Activated CD4-positive, alpha-beta memory T cell treated with anti-CD3 and anti-CD28 coated beads, Interleukin-2, amount 10 ng/mL, durations not matched to agents 7 days and 5 days (primary cell): ENCODE data around the gene COG6. TPM values are rescaled to one million over a fixed set of nuclear protein-coding genes. Genes with fewer than 3 reads are reported as not detected.
A peak's percentile ranks its signal among the peaks of the same experiment; 100 is the strongest.

Experiments used
- CTCF ChIA-PET: fragments of 350-600 bp; sonication (Branson Sonifier 250); formaldehyde crosslinking; loops from one replicate; lab custom pipeline; 2021; ENCODE audit warnings: antibody characterized with exemption, inconsistent platforms; lab: Charles Lee
- POLR2A ChIA-PET: fragments of 350-600 bp; sonication (Branson Sonifier 250); formaldehyde crosslinking; loops from one replicate; lab custom pipeline; 2021; ENCODE audit warnings: antibody characterized with exemption; lab: Charles Lee
- DNase-seq: peaks from one replicate; pipeline ENCODE4 v3.0.0-alpha.2; 2020
- H3K27ac Mint-ChIP-seq: one replicate; pipeline ENCODE4 v1.8.0; 2021; ENCODE audit warnings: mild to moderate bottlenecking, mixed read lengths
- H3K27me3 Mint-ChIP-seq: one replicate; pipeline ENCODE4 v1.8.0; 2021; ENCODE audit warnings: mixed read lengths
- H3K36me3 Mint-ChIP-seq: one replicate; pipeline ENCODE4 v1.8.0; 2021; ENCODE audit warnings: low read depth, mixed read lengths
- H3K4me1 Mint-ChIP-seq: one replicate; pipeline ENCODE4 v1.8.0; 2021; ENCODE audit warnings: mixed read lengths
- H3K4me3 Mint-ChIP-seq: one replicate; pipeline ENCODE4 v1.8.0; 2021; ENCODE audit warnings: mild to moderate bottlenecking, mixed read lengths
- H3K9me3 Mint-ChIP-seq: one replicate; pipeline ENCODE4 v1.8.0; 2021; ENCODE audit warnings: mixed read lengths
- total RNA-seq, 2 experiments: library from RNA; stranded (reverse); gene quantifications; one replicate each; pipeline ENCODE4 v1.2.3, GENCODE V29; 2021

Gene COG6
- total RNA-seq, 2 experiments from 2014 or later = 27.2 to 29.2 TPM

GRCh38 chr13:39646122-39646521 is 9.3 kb upstream of the COG6 start:
- CTCF ChIA-PET = no interaction called here
- no peaks in the 10 kb centered on the region for H3K9me3 Mint-ChIP-seq
- POLR2A ChIA-PET = no interaction called here
- H3K27ac Mint-ChIP-seq = no peak overlapping the region
- H3K4me3 Mint-ChIP-seq = no peak overlapping the region
- no peak for DNase-seq
- no peaks in the 10 kb centered on the region for H3K4me1 Mint-ChIP-seq
- H3K36me3 Mint-ChIP-seq = no peaks in the 10 kb centered on the region
- H3K27me3 Mint-ChIP-seq = no peaks in the 10 kb centered on the region

- peaks cover 26% of the 10 kb centered on the region for H3K4me1 Mint-ChIP-seq
- ChIA-PET CTCF (interaction anchor here (1.6 kb wide), 1 partner anchor 43 kb away, joined by 3 read pairs; no protein-coding TSS in a partner anchor), POLR2A (interaction anchor here (0.8 to 1.0 kb wide), 2 partner anchors 27 to 618 kb away, joined by 3 read pairs; partner anchors contain the start of gene PROSER1)
- peak overlapping the region; percentile 78 for H3K27ac Mint-ChIP-seq
- DNase-seq = no peak
- peaks cover 2% of the 10 kb centered on the region for H3K27me3 Mint-ChIP-seq
- peaks cover 9% of the 10 kb centered on the region for H3K36me3 Mint-ChIP-seq
- peaks cover 5% of the 10 kb centered on the region for H3K9me3 Mint-ChIP-seq
- peak overlapping the region; percentile 95 for H3K4me3 Mint-ChIP-seq
These were observed 357 bp upstream of the COG6 start for GRCh38 chr13:39655041-39655568.

DNA sequence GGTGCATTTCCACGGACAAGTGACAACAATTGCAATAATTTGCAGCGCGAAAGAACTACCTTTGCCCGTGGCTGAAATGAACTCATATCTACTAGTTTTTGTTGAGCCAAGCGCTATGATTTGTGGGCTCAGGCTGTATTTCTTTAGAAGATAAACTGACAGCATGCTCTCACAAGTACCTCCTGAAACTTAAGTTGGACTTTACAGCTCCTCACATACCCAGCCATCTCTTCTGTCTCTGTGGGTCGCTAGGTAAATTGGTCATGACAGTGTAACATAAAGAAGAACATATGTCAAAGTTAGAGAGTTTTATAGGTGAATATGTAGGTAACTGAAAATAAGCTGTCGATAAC is 839 bp downstream of the COG6 start:
- CTCF ChIA-PET = no interaction called here
- peak overlapping the region; percentile 95 for H3K4me3 Mint-ChIP-seq

GRCh38 chr13:39663508-39663907 is 8.0 kb downstream of the COG6 start:
- no peak overlapping the region for H3K4me3 Mint-ChIP-seq
- no peaks in the 10 kb centered on the region for H3K9me3 Mint-ChIP-seq
- peaks cover 16% of the 10 kb centered on the region for H3K36me3 Mint-ChIP-seq
- no peaks in the 10 kb centered on the region for H3K27me3 Mint-ChIP-seq
- DNase-seq = no peak
- no peak overlapping the region for H3K27ac Mint-ChIP-seq
- H3K4me1 Mint-ChIP-seq = no peaks in the 10 kb centered on the region
- ChIA-PET CTCF (interaction anchor here (2.0 kb wide), 1 partner anchor 14 kb away, joined by 6 read pairs; no protein-coding TSS in a partner anchor), POLR2A (no interaction called here)

More for the DNA sequence above, 839 bp downstream of the COG6 start:
- Mint-ChIP-seq H3K4me1 (peaks cover 26% of the 10 kb centered on the region), H3K9me3 (peaks cover 5% of the 10 kb centered on the region), H3K36me3 (peaks cover 9% of the 10 kb centered on the region), H3K27ac (peak overlapping the region; percentile 60), H3K27me3 (peaks cover 2% of the 10 kb centered on the region)
- DNase-seq = no peak
- POLR2A ChIA-PET = no interaction called here

- Mint-ChIP-seq H3K27ac (no peak overlapping the region), H3K4me1 (no peaks in the 10 kb centered on the region), H3K27me3 (no peaks in the 10 kb centered on the region), H3K9me3 (no peaks in the 10 kb centered on the region), H3K36me3 (peaks cover 16% of the 10 kb centered on the region), H3K4me3 (no peak overlapping the region)
- DNase-seq = no peak
- POLR2A ChIA-PET = no interaction called here
- CTCF ChIA-PET = interaction anchor here (2.0 kb wide), 1 partner anchor 14 kb away, joined by 6 read pairs; no protein-coding TSS in a partner anchor
These were observed 8.5 kb downstream of the COG6 start for GRCh38 chr13:39663958-39664357.

- no peaks in the 10 kb centered on the region for H3K9me3 Mint-ChIP-seq
- ChIA-PET CTCF (interaction anchor here (1.1 to 1.3 kb wide), 2 partner anchors 10 to 50 kb away, joined by 3 to 4 read pairs; no protein-coding TSS in a partner anchor), POLR2A (no interaction called here)
- H3K36me3 Mint-ChIP-seq = peaks cover 16% of the 10 kb centered on the region
- H3K4me3 Mint-ChIP-seq = no peak overlapping the region
- DNase-seq = no peak
- H3K27me3 Mint-ChIP-seq = no peaks in the 10 kb centered on the region
- no peaks in the 10 kb centered on the region for H3K4me1 Mint-ChIP-seq
- no peak overlapping the region for H3K27ac Mint-ChIP-seq
These were observed 10.3 kb downstream of the COG6 start for GRCh38 chr13:39665763-39666162.

DNA sequence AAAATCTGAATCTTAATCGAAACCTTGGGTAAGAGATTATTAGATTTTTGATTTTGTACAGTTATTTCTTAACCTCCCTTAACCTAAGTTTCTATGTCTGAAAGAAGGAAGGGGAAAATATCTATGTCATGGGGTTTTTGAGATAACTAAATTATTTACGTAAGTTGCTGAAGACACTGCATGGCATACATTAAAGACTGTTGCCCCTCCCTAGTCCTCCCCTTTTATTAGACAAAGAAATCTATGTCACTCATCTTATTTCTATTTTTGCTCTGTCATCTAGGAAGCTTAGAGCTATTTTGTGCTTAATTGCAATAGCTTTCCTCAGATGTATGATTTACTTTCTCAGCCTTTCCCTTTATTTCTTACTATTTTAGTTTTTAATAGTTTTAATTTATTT is 15.0 kb downstream of the COG6 start:
- no peak overlapping the region for H3K27ac Mint-ChIP-seq
- no peak for DNase-seq

GRCh38 chr13:39672378-39673132 is 17.1 kb downstream of the COG6 start:
- Mint-ChIP-seq H3K27me3 (no peaks in the 10 kb centered on the region), H3K4me3 (no peak overlapping the region), H3K9me3 (peaks cover 3% of the 10 kb centered on the region), H3K4me1 (no peaks in the 10 kb centered on the region), H3K27ac (no peak overlapping the region), H3K36me3 (peaks cover 4% of the 10 kb centered on the region)
- ChIA-PET POLR2A (no interaction called here), CTCF (no interaction called here)
- DNase-seq = no peak

More for the DNA sequence above, 15.0 kb downstream of the COG6 start:
- H3K27me3 Mint-ChIP-seq = no peaks in the 10 kb centered on the region
- ChIA-PET CTCF (no interaction called here), POLR2A (no interaction called here)
- H3K9me3 Mint-ChIP-seq = peaks cover 3% of the 10 kb centered on the region
- H3K4me1 Mint-ChIP-seq = no peaks in the 10 kb centered on the region
- H3K4me3 Mint-ChIP-seq = no peak overlapping the region
- peaks cover 14% of the 10 kb centered on the region for H3K36me3 Mint-ChIP-seq

GRCh38 chr13:39675904-39676303 is 20.4 kb downstream of the COG6 start:
- Mint-ChIP-seq H3K27ac (no peak overlapping the region), H3K4me1 (no peaks in the 10 kb centered on the region), H3K9me3 (peaks cover 3% of the 10 kb centered on the region), H3K36me3 (peaks cover 8% of the 10 kb centered on the region), H3K27me3 (no peaks in the 10 kb centered on the region), H3K4me3 (no peak overlapping the region)
- POLR2A ChIA-PET = no interaction called here
- CTCF ChIA-PET = interaction anchor here (0.9 to 1.1 kb wide), 2 partner anchors 11 to 60 kb away, joined by 3 to 4 read pairs; no protein-coding TSS in a partner anchor
- DNase-seq = no peak

DNA sequence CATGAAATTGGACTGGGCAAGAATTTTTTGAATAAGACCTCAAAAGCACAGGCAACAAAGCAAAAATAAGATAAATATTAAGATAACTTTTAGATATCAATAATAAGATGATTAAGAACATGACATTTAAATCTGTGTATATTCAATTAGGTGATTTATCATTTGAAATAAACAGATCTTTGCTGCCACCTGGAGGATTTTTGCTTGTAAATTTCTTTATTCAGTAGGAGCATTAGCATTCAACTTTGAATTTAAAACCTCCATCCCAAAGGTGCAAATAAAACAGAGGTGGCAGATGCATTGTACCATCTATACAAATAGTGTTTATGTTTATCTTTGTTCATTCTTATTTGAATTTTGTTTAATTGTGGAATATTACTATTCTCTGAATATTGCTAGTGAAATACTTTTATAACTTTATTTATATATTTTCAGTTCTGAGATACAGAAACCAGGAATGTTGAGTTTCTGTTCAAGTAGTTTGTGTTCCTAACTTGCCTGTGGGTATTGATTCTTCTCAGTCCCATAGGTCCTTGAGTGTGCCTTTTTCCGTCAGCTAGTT is 20.9 kb downstream of the COG6 start:
- DNase-seq = no peak
- ChIA-PET CTCF (interaction anchor here (1.1 kb wide), 1 partner anchor 11 kb away, joined by 4 read pairs; no protein-coding TSS in a partner anchor), POLR2A (no interaction called here)
- Mint-ChIP-seq H3K36me3 (peaks cover 10% of the 10 kb centered on the region), H3K4me1 (no peaks in the 10 kb centered on the region), H3K4me3 (no peak overlapping the region), H3K27me3 (no peaks in the 10 kb centered on the region), H3K27ac (no peak overlapping the region), H3K9me3 (peaks cover 3% of the 10 kb centered on the region)

DNA sequence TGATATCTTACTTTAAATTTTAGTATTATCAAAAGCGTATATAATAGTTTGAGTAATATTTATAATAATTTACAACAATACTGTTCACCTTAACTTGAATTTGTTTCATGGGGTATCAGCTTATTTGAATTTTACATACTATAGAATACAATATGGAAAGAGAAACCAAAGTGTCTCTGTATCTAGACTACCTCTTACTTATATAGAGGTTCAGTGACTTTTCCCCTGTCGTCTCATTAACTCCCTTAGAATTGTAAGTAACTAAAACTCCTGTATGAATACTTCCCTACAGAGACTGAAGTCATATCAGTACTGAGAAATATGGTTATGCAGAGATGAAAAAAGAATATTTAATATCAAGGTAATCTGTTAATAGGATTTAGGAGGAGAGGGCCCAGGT is 26.8 kb downstream of the COG6 start:
- peaks cover 7% of the 10 kb centered on the region for H3K36me3 Mint-ChIP-seq
- ChIA-PET CTCF (interaction anchor here (0.6 to 2.3 kb wide), 4 partner anchors 95 to 1095 kb away, joined by 3 to 9 read pairs (median 6); no protein-coding TSS in a partner anchor), POLR2A (interaction anchor here (0.8 to 1.2 kb wide), 2 partner anchors 10 to 27 kb away, joined by 3 read pairs; partner anchors contain the start of gene COG6)
- peaks cover 8% of the 10 kb centered on the region for H3K4me1 Mint-ChIP-seq
- H3K9me3 Mint-ChIP-seq = no peaks in the 10 kb centered on the region
- no peak overlapping the region for H3K4me3 Mint-ChIP-seq
- no peaks in the 10 kb centered on the region for H3K27me3 Mint-ChIP-seq
- no peak for DNase-seq
- H3K27ac Mint-ChIP-seq = no peak overlapping the region

- no peaks in the 10 kb centered on the region for H3K27me3 Mint-ChIP-seq
- H3K9me3 Mint-ChIP-seq = no peaks in the 10 kb centered on the region
- H3K36me3 Mint-ChIP-seq = peaks cover 8% of the 10 kb centered on the region
- ChIA-PET CTCF (interaction anchor here (0.6 to 2.3 kb wide), 8 partner anchors 10 to 1095 kb away, joined by 3 to 9 read pairs (median 6); no protein-coding TSS in a partner anchor), POLR2A (interaction anchor here (0.8 to 1.2 kb wide), 2 partner anchors 10 to 28 kb away, joined by 3 read pairs; partner anchors contain the start of gene COG6)
- H3K4me3 Mint-ChIP-seq = no peak overlapping the region
- no peak overlapping the region for H3K27ac Mint-ChIP-seq
- no peak for DNase-seq
- peaks cover 9% of the 10 kb centered on the region for H3K4me1 Mint-ChIP-seq
These were observed 27.3 kb downstream of the COG6 start for GRCh38 chr13:39682788-39683187.
